HG02870 (cell line): ENCODE data around the gene MZT2A.
"Not testable (repeated sequence)": the region's sequence is repeated elsewhere in the genome, so short reads cannot be mapped to it uniquely, and the experiment has no call there.

ENCODE experiments used
- ATAC-seq: cut with Tn5 transposase; IDR thresholded peaks from one replicate; pipeline ENCODE4 v1.9.1; 2021; ENCODE audit warnings: mild to moderate bottlenecking, moderate library complexity; ENCODE audit not compliant: unreplicated experiment

The MZT2A gene

GRCh38 chr2:131521524-131521923 lies 29.3 kb upstream of the MZT2A start:
- not testable (repeated sequence) for ATAC-seq

GRCh38 chr2:131520526-131520925 lies 28.3 kb upstream of the MZT2A start:
- ATAC-seq = no peak

GRCh38 chr2:131519871-131520470 lies 27.8 kb upstream of the MZT2A start:
- ATAC-seq = not testable (repeated sequence)

GRCh38 chr2:131519466-131519865 lies 27.3 kb upstream of the MZT2A start:
- no peak for ATAC-seq

- ATAC-seq = not testable (repeated sequence)
Observed at GRCh38 chr2:131518531-131518930, 26.3 kb upstream of the MZT2A start.

GRCh38 chr2:131517856-131518255 lies 25.7 kb upstream of the MZT2A start:
- not testable (repeated sequence) for ATAC-seq

- no peak for ATAC-seq
Observed at GRCh38 chr2:131517106-131517831, 25.1 kb upstream of the MZT2A start.

- ATAC-seq = not testable (repeated sequence)
Observed at GRCh38 chr2:131516621-131517020, 24.4 kb upstream of the MZT2A start.

GRCh38 chr2:131516011-131516410 lies 23.8 kb upstream of the MZT2A start:
- ATAC-seq = no peak

GRCh38 chr2:131515235-131515634 lies 23.0 kb upstream of the MZT2A start:
- not testable (repeated sequence) for ATAC-seq

GRCh38 chr2:131514408-131515166 lies 22.4 kb upstream of the MZT2A start:
- peak; percentile 62 for ATAC-seq

- not testable (repeated sequence) for ATAC-seq
Observed at GRCh38 chr2:131511969-131512870, 20.0 kb upstream of the MZT2A start.

- ATAC-seq = not testable (repeated sequence)
Observed at GRCh38 chr2:131511291-131511968, 19.2 kb upstream of the MZT2A start.

- no peak for ATAC-seq
Observed at GRCh38 chr2:131509615-131510014, 17.4 kb upstream of the MZT2A start.

GRCh38 chr2:131504082-131504750 lies 12.0 kb upstream of the MZT2A start:
- not testable (repeated sequence) for ATAC-seq

- not testable (repeated sequence) for ATAC-seq
Observed at GRCh38 chr2:131503587-131503986, 11.4 kb upstream of the MZT2A start.

- ATAC-seq = peak; percentile 99
Observed at GRCh38 chr2:131498321-131498973, 6.2 kb upstream of the MZT2A start.

GRCh38 chr2:131495506-131495905 lies 3.3 kb upstream of the MZT2A start:
- not testable (repeated sequence) for ATAC-seq
